ENCODE data around the gene NPAS1. TPM values are rescaled to one million over a fixed set of nuclear protein-coding genes. Genes with fewer than 3 reads are reported as not detected.

The NPAS1 gene
- total RNA-seq, 1 experiment from 2014 or later = 4.6 TPM

DNA sequence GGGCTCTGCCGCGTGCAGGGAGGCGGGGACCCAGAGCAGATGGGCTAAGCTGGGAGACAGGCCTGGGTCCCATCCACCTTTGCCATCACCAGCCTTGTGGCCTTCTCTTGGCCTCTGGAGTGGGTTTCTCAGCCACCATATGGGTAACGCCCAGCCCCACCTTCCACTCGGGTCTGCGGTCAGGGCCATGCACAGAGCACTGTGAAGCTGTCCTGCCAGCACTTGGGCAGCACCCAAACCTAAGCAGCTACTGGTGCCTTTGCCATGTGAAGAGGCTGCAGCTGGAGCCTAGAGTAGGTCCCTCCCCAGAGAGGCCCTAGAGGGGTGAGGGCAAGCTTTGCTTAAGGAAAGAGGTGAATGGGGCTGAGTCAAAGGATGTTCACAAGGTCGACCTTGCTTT, 24.1 kb upstream of the NPAS1 start:
- intact Hi-C loops (cut with micrococcal nuclease) = no loop called here
- H3K36me3 ChIP-seq (ENCODE audit: control insufficient read depth in 1 of 2, insufficient read depth in 2 of 2, low read length in 2 of 2) = peaks cover 0 to 9% of the 10 kb centered on the region in 2 experiments; a peak in 2 of 4 replicates
- no peak overlapping the region for H2AFZ ChIP-seq (ENCODE audit: low read depth, low read length, poor library complexity, severe bottlenecking)
- CTCF ChIA-PET = no interaction called here
- H3K27me3 ChIP-seq (ENCODE audit: insufficient read depth, low read length) = no peaks in the 10 kb centered on the region
- H3K4me2 ChIP-seq (ENCODE audit: low read length) = no peak overlapping the region
- H3K9ac ChIP-seq (ENCODE audit: low read length) = no peak overlapping the region
- no peak for TF ChIP-seq SP1 (IDR thresholded peaks at IDR 0.05; ENCODE audit: low read depth)
- TF ChIP-seq SRF (IDR thresholded peaks at IDR 0.05; ENCODE audit: low read depth) = no peak
- no peak for TF ChIP-seq CEBPB (IDR thresholded peaks at IDR 0.05; ENCODE audit: low read depth)
- TF ChIP-seq FOSL1 (IDR thresholded peaks at IDR 0.05; ENCODE audit: low read depth) = no peak
- no peak for TF ChIP-seq EZH2 (IDR thresholded peaks at IDR 0.05)
- no peak for TF ChIP-seq ZNF274 (IDR thresholded peaks at IDR 0.05; ENCODE audit: low read depth, low read length)
- no peak for TF ChIP-seq TCF7L2 (IDR thresholded peaks at IDR 0.05; ENCODE audit: borderline replicate concordance, extremely low read depth, insufficient read depth, insufficient read length)
- TF ChIP-seq, protein P1, sequence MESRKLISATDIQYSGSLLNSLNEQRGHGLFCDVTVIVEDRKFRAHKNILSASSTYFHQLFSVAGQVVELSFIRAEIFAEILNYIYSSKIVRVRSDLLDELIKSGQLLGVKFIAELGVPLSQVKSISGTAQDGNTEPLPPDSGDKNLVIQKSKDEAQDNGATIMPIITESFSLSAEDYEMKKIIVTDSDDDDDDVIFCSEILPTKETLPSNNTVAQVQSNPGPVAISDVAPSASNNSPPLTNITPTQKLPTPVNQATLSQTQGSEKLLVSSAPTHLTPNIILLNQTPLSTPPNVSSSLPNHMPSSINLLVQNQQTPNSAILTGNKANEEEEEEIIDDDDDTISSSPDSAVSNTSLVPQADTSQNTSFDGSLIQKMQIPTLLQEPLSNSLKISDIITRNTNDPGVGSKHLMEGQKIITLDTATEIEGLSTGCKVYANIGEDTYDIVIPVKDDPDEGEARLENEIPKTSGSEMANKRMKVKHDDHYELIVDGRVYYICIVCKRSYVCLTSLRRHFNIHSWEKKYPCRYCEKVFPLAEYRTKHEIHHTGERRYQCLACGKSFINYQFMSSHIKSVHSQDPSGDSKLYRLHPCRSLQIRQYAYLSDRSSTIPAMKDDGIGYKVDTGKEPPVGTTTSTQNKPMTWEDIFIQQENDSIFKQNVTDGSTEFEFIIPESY (IDR thresholded peaks at IDR 0.05; ENCODE audit: extremely low read depth, insufficient replicate concordance, low read length) = no peak
- no peak for TF ChIP-seq EGR1 (IDR thresholded peaks at IDR 0.05; ENCODE audit: low read depth)
- H3K4me3 ChIP-seq (replicated peaks in 1 of 2; ENCODE audit: low read depth in 1 of 2, low read length in 2 of 2) = no peak overlapping the region
- POLR2A ChIA-PET = interaction anchor here (0.6 kb wide), 1 partner anchor 707 kb away, joined by 4 read pairs; no protein-coding TSS in a partner anchor
- H3K27ac ChIP-seq (ENCODE audit: low read depth, low read length) = no peak overlapping the region
- RAD21 ChIA-PET (ENCODE audit: low non-redundant PET in 1 of 2, low total read pairs in 2 of 2, uncharacterized antibody in 2 of 2, unreplicated experiment in 2 of 2) = no interaction called here
- H4K20me1 ChIP-seq (ENCODE audit: insufficient read depth) = no peaks in the 10 kb centered on the region
- ATAC-seq = no peak
- H3K79me2 ChIP-seq (ENCODE audit: insufficient read depth, low read length) = no peaks in the 10 kb centered on the region
- BruUV-seq (replicated peaks) = no TSS peak
- no peak for DNase-seq (ENCODE audit: low read depth, low spot score)
- peaks cover 0 to 3% of the 10 kb centered on the region in 2 experiments; a peak in 1 of 4 replicates for H3K4me1 ChIP-seq (ENCODE audit: control insufficient read depth in 1 of 2, insufficient read depth in 2 of 2, low read length in 2 of 2)
- no peaks in the 10 kb centered on the region for H3K9me3 ChIP-seq (ENCODE audit: control insufficient read depth in 1 of 2, insufficient read depth in 1 of 2, low read depth in 1 of 2, low read length in 2 of 2)
- H3K9me2 ChIP-seq (ENCODE audit: insufficient read depth) = no peaks in the 10 kb centered on the region
